HuH-7.5 (cell line): ENCODE measurements around the gene DENND2A.
"Not testable (repeated sequence)": the region's sequence is repeated elsewhere in the genome, so short reads cannot be mapped to it uniquely, and the experiment has no call there.

Experiments used
- DNase-seq: peaks from one replicate; pipeline ENCODE4 v3.0.0; 2011; ENCODE audit warnings: low spot score

DENND2A gene

DNA sequence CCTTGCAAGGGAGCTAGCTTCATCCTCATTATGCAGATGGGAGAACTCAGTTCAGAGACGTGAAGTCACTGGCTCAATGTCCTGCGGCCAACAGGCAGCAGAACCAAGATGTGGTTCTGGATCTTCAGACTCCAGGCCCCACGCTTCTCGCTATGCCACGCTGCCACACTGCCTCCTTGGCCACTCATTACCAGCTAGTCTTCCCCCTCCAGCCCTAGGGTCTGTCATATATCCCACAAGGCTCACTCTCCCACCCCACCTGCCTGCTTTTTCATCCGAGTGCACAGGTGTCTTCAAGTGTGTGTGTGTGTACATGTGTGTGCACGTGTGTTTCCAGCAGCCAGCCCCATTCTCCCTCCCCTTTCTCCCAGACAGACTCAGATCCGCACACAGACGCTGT lies 53.4 kb downstream of the DENND2A start:
- DNase-seq = no peak

DNA sequence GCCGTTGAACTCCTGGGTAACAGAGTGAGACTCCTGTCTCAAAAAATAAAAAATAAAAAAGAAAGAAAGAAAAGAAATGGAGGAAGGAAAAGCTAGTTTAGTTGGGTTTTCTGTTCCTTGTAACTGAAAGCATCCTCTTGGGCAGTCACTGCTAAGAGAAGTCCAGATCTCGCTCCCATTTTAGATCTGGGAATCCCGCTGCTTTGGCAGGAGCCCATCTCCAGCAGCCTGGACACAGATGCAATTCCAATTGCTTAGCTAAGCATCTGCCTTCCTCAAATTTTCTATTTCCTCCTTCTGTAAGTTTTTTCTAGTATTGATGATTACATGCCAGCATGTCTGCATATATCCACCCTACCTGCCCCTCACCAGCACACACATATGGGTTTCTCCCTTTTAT lies 54.1 kb downstream of the DENND2A start:
- no peak for DNase-seq

DNA sequence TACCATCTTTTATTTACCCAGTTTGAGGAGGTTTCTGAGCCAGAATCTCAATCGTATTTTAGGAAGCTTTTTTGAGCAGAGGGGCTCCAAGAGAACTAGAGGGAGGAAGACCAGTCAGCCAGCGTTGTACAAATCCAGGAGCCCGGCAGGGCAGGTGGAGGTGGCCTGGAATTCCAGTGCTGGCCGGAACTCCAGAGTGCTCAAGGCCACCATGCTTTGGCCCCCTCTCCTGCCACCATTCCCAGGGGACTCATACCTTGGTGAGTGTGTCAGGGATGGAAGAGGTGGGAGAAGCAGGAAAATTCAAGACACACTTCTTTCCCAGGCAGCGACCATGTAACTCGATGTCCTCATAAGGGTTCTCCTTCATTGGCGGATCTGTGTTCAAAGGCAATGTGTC lies 55.3 kb downstream of the DENND2A start:
- DNase-seq = no peak

DNA sequence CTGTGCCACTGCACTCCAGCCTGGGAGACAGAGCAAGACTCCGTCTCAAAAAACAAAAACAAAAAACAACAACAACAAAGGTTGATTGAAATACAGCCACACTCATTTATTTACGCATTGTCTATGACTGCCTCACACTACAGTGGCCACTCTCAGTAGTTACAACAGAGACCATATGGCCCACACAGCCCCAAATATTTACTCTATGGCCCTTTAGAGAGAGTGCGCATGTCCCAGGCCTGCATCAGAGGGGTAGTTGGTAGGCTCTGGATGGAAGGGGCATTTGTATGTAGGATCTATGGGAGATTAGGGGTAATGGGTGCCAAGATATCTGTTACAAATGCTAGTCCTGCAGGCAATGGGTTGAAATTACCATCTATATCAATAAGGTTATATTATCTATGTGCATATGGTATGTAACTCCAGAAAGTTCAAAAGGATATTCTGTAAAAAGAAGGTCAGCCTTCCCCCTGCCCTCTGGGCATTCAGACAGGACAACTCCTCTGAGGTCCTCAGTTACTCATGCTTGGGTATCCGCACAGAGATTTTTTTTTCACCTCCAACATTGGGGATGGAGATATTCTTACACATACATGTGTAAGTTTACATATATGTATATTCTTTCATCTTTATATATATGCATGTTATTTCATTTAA lies 56.3 kb downstream of the DENND2A start:
- DNase-seq = no peak

DNA sequence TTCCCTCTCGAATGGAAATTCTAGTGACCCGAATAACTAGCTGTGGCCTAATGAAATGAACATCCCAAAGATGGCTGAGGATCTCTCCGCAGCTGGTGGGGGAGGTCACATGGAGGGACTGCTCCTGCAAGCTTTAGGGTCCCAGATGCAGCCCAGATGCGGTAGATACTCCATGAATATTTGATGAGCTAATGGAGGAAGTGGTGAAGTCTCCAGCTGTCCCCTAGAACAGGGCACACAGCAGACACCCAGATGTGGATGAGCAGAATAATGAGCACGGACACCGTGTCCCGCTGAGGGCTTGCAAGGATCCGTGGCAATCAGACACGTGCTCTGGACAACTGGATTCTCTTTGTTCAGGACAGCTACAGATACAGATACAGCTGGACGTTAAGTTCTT lies 59.2 kb downstream of the DENND2A start:
- DNase-seq = no peak

DNA sequence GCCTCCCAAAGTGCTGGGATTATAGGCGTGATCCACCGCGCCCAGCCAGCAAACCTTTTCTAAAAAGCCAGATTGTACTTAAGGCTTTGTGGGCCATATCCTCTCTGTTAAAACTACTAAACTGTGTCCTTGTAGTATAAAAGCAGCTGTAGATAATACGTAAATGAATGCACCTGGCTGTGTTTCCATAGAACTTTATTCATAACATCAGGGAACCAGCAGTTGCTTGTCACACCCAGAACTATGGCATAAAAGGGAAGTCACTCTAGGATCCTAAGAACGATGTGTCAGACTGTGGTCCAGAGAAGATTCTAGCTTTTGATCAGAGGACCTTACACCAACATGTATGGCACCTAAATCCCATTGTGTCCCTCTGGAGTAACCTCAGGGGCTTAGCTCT lies 63.0 kb downstream of the DENND2A start:
- DNase-seq = no peak

DNA sequence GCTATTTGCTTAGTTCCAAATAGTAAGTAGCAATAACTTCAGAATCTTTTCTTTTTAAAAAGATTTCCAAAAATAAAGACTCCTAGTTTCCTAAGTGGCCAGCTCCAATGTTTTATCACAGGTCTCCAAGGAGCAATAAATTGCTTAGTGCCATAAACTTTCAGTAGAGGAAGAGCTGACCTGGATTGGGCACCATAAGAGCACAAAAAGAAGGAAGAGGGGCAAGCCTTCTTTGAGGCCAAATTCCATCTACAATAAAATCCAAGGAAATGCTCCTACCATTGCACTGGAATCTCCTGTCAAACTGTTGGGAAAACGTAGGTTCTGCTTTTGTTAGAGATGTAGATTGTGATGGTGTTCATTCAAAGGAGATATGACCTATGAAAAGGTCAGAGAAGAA lies 64.0 kb downstream of the DENND2A start:
- DNase-seq = no peak

DNA sequence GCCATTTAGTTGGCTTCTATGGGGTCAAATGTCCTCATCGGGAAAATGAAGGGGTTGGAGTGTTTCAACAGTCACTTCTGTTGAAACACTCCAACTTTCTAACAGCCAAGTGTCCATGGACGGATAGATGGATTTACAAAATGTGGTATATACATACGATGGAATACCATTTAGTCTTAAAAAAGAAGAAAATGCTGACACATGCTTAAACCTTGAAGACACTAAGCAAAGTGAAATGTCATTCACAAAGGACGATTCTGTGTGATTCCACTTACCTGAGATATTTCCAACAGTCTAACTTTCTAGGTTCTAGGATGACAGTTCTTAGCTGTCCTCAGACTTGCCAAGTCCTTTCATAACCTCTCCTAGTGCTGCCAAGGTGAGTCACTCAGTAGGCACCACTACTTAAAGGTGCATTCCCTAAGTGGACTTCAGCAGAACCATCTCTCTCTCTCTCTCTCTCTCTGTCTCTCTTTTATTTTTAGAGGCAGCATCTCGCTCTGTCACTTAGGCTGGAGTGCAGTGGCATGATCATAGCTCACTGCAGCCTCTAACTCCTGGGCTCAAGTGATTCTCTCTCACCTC lies 69.0 kb downstream of the DENND2A start:
- DNase-seq = no peak

DNA sequence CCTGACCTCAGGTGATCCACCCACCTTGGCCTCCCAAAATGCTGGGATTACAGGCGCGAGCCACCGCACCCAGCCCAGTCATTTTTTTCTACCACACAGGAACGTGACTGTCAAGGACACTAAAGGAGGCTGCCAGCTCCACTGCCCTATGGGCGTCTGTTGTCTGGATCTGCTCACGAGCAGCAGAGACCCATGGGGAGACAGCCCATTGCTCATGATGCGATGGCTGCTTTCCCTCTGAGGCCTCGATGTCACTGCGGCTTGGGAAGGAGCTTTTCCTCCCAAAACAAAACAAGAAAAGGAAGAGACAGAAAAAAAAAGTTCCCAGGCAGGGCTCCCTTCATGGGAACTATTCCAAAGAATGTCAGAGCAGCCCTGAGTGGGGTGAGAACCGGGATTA lies 70.5 kb downstream of the DENND2A start:
- DNase-seq = no peak

DNA sequence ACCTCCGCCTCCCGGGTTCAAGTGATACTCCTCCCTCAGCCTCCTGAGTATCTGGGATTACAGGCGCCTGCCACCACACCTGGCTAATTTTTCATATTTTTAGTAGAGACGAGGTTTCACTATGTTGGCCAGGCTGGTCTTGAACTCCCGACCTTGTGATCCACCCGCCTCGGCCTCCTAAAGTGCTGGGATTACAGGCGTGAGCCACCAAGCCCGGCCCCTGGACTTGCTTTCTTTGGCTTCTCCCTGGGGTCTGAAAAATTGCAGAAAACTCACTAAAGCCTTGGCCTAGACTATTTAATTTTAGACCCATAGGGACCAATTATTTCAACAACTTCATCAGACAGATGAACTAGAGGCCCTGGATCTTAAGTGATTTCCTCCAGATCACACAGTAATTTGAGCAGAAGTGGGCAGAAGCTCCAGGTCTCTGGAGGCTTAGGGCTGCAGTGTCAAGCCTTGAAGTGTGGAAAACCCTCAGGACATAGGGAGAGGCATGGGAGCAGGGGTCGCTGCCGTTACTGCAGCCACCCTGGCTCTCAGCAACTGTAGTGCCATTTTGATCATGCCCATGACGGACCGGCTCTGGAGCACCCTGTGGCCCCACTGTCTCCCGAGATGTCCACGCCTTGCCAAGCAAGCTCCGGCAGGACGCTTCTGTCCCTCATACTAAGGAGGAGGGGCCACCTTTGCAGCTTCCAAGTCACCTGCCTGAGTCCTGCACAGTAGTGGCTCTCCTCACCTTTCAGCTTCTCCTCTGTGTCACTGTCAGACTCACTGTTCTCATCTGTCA lies 72.4 kb downstream of the DENND2A start:
- DNase-seq = no peak

DNA sequence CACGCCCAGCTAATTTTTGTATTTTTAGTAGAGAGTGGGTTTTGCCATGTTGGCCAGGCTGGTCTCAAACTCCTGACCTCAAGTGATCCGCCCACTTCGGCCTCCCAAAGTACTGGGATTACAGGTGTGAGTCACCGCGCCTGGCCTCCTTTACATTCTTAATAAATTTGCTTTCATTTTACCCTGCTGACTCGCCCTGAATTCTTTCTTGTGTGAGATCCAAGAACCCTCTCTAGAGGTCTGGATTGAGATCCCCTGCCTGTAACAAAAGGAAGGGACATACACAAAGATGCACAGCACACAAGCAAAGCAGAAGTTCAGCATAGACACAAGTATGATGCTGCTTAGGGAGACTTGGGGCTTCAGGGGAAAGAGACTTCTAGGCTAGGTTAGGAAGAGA lies 74.4 kb downstream of the DENND2A start:
- DNase-seq = not testable (repeated sequence)

DNA sequence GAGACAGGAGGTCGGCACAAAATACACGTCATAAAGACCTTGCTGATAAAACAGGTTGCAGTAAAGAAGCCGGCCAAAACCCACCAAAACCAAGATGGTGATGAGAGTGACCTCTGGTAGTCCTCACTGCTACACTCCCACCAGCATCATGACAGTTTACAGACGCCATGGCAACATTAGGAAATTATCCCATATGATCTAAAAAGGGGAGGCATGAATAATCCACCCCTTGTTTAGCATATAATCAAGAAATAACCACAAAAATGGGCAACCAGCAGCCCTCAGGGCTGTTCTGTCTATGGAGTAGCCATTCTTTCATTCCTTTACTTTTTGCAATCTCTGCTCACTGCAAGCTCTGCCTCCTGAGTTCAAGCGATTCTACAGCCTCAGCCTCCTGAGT lies 74.9 kb downstream of the DENND2A start:
- DNase-seq = not testable (repeated sequence)

DNA sequence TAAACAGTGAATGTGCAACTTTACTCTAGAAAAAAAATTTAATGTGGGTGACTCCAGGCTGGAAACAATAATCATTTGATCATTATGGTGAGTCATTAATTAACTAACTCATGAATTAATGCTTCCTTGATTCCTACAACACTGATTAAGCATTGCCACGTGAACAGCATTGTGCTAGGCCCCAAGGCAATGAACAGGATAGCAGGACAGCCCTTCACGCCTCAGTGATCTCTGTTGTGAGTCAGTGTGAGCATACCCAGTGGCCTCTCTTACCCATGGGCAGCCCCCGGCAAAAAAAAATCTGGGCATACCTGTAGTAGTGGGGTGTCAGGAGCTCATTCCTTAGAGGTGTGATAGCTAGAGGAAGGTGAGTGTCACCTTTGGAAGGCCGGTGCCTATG lies 76.0 kb downstream of the DENND2A start:
- no peak for DNase-seq

DNA sequence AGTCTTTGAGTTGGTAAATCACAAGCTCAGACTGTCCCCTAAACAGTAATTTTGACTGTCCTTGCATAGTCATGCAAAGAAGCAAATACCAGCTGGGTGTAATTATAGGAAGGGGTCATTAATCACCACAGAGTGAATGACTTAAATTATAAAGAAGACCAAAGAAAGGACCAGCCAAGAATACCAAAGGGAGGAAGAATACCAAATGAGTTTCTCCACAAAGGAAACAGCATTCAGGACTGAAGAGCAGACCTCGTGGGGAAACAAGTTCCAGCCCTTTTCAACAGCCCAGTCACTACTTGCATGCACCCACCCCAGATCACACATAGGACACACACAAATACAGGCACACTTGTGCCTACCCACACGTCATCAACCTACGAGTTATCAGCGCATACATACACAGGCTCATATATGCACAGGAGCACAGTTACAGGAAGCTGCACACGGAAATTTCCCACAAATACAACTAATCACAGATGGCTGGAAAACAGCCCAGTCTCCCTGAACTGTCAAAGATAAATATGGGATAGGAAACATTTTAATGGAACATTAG lies 77.6 kb downstream of the DENND2A start:
- DNase-seq = no peak

DNA sequence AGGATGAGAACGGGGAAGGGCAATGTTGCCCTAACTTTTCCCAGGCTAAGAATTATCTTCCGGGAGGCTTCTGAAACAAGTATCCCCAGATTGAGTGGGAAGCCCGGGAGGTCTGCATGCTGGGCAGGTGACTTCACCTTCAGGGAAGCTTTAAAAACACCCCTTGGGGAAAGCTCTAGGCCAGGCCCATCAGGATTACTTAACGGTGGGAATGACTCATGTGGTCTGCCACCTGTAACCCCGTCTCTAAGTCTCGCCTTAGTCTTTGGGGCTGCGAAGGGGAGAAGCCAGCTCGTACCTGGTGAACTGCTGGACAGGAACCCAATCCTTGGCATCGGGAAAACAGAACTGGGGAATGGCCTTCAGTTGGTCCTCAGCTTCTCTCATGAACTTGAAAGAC lies 81.2 kb downstream of the DENND2A start:
- no peak for DNase-seq

DNA sequence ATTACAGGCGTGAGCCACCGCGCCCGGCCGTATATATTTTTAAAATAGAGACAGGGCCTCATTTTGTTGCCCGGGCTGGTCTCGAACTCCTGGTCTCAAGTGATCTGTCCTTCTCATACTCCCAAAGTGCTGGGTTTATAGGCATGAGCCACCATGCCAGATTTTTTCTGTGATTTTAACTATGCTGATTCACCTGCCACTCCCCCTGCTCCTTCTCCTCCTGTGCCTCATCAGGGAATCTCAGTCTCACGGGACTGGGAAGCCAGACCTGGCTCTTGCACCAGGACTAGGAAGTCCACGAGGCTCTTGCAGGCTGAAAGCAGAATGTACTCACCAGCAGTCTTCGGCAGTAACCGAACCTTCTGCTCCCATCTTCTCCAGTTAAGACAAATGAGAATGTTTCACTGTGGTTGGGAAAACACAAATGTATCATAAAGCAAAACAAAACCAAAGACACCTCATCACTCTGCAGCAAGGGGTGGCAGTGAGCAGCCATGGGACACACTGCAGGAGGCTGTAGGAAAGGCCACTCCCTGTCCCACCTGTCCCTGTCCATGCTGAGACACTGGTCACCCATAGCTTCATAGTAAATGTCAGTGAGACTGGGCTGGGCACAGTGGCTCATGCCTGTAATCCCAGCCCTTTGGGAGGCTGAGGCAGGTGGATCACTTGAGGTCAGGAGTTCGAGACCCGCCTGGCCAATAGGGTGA lies 82.6 kb downstream of the DENND2A start:
- DNase-seq = no peak

DNA sequence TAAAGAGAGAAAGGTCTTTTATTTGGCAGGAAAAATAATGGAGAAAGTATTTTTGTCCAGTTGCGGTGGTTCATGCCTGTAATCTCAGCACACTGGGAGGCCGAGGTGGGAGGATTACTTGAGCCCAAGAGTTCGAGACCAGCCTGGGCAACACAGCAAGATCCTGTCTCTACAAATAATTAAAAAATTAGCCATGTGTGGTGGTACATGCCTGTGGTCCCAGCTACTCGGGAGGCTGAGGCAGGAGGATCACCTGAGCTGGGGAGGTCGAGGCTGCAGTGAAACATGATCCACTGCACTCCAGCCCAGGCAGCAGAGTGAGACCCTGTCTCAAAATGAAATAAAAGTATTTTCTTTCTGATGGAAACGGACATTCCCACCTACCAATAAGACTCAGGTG lies 83.5 kb downstream of the DENND2A start:
- no peak for DNase-seq

DNA sequence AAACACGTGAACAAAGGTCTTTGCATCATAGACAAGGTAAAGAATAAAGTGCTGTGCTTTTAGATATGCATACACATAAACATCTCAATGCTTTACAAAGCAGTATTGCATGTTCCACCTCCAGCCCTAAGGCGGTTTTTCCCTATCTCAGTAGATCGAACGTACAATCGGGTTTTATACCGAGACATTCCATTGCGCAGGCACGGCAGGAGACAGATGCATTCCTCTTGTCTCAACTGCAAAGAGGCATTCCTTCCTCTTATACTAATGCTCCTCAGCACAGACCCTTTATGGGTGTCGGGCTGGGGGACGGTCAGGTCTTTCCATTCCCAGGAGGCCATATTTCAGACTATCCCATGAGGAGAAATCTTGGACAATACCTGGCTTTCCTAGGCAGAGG lies 87.4 kb downstream of the DENND2A start:
- not testable (repeated sequence) for DNase-seq

DNA sequence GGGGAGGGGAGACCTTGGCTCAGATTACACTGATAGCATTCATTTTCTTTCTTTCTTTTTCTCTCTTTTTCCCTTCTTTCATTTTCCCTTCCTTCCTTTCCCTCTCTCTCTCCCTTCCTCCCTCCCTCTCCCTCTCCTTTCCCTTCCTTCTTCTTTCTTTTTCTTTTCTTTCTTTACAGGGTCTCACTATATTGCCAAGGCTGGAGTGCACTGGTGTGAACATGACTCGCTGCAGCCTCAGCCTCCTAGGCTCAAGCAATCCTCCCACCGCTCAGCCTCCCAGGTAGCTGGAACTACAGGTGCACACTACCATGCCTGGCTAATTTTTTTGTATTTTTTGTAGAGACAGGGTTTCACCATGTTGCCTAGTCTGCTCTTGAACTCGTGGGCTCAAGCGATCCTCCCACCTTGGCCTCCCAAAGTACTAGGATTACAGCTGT lies 88.4 kb downstream of the DENND2A start:
- no peak for DNase-seq

DNA sequence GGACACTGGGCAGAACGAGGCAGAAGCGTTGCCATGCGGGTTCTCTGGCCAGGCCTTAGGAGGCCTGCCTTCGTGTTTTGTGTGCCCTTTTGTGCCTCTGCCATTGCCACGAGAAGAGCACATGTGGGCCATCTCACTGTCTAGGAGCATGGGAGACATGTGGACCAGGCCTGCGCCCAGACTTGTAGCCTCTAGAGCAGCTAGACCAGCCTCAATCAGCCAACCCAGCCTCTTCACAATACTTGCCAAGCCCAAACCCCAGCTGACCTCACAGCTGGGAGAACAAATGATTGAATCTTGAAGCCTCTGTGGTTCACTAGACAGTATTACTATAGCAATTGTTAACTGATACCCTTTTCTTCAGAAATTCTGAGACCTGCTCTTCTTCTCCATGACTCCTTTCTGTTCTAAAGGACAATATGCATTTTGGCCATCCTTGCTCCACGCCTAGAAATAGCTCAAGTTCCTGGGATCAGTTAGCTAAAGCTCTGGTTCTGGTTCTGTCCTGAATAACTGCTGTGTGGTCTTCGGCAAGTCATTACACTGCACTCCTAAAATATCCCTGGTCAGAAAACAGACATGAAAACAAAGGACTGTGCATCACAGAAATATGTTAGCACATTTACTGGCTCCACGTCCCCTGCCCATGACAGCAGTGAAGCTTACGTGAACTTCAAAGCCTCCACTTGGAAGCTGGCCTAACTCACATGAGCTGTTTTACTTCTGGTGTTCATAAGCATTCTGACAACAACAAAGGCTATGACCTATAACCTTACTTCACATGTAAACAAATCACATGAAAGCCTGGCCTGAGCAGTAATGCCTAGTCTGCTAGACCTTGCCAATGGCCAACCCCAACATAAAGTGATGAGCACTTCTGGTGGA lies 89.0 kb downstream of the DENND2A start:
- DNase-seq = no peak

DNA sequence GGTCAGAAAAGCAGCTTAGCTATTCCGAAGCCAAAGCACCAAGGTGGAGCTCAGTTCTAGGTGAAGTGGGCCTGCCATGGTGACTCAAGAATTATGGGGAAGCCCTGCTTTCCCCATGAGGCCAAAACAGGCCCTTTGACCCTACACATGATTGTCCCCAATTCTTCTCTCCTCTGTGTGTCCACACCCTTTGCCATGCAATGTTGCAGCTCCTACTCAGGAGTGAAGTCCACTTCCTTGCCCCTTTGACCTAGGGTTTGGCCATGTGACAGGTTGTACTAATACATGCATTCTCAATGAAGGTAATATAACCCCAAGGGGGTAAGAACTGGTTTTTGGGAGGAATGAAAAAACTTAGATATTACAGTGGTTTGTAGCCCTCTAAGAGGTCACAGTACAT lies 93.7 kb downstream of the DENND2A start:
- no peak for DNase-seq
